H1 (cell line): ENCODE measurements around the gene PHF3. TPM values are rescaled to one million over a fixed set of nuclear protein-coding genes. Genes with fewer than 3 reads are reported as not detected.

ENCODE experiments used
- CTCF ChIA-PET: fragments of 300-600 bp; sonication (Branson Sonifier 250); formaldehyde crosslinking; loops from one replicate; lab custom pipeline; 2021; ENCODE audit not compliant: partially characterized antibody; lab: Charles Lee
- POLR2A ChIA-PET: fragments of 300-600 bp; sonication (Branson Sonifier 250); formaldehyde crosslinking; loops from one replicate; lab custom pipeline; 2021; ENCODE audit warnings: inconsistent platforms; ENCODE audit not compliant: partially characterized antibody; lab: Charles Lee
- DNase-seq, 2 experiments: peaks; one replicate each; pipeline versions ENCODE4 v3.0.0 to v3.0.0-alpha.2; 2010 to 2022; ENCODE audit warnings: low spot score in 2 of 2, low read depth in 1 of 2, mixed read lengths in 1 of 2
- FAIRE-seq: peaks from 2 replicates; lab custom pipeline; 2011; peaks lifted over from hg19 to GRCh38; lab: Jason Lieb, UNC
- H2AFZ ChIP-seq: 2 replicates; pipeline ENCODE4 v1.8.1; 2012; ENCODE audit warnings: low read length, inconsistent platforms
- H2AK5ac ChIP-seq: 2 replicates; pipeline ENCODE4 v1.6.1; 2013; ENCODE audit warnings: low read depth, low read length
- H2BK120ac ChIP-seq: replicated peaks from 2 replicates; pipeline ENCODE3; 2013; ENCODE audit warnings: low read depth, low read length, inconsistent platforms
- H2BK12ac ChIP-seq: 2 replicates; pipeline ENCODE4 v1.6.1; 2013; ENCODE audit warnings: low read depth, low read length
- H2BK15ac ChIP-seq: 2 replicates; pipeline ENCODE4 v1.6.1; 2013; ENCODE audit warnings: low read length
- H2BK20ac ChIP-seq: 2 replicates; pipeline ENCODE4 v1.6.1; 2013; ENCODE audit warnings: low read length
- H2BK5ac ChIP-seq: 2 replicates; pipeline ENCODE4 v1.6.1; 2013; ENCODE audit warnings: low read depth, low read length
- H3K14ac ChIP-seq: 2 replicates; pipeline ENCODE4 v1.6.1; 2013; ENCODE audit warnings: inconsistent platforms; ENCODE audit not compliant: insufficient read length
- H3K18ac ChIP-seq: 2 replicates; pipeline ENCODE4 v1.6.1; 2013; ENCODE audit warnings: low read length; ENCODE audit errors: extremely low read depth
- H3K23ac ChIP-seq: 2 replicates; pipeline ENCODE4 v1.6.1; 2013; ENCODE audit warnings: inconsistent platforms; ENCODE audit not compliant: insufficient read length
- H3K23me2 ChIP-seq: 2 replicates; pipeline ENCODE4 v1.6.1; 2013; ENCODE audit warnings: low read depth, low read length
- H3K27ac ChIP-seq: 2 replicates; pipeline ENCODE4 v1.6.1; 2011; ENCODE audit warnings: low read depth, low read length, inconsistent platforms
- H3K27me3 ChIP-seq, 4 experiments: replicated peaks in 1 of 4; 1 replicate in 1 of 4; 2 replicates in 3 of 4; pipeline versions ENCODE4 v1.6.1 to v1.8.1; 2011 to 2013; ENCODE audit warnings: low read length in 3 of 4, mild to moderate bottlenecking in 3 of 4, inconsistent platforms in 2 of 4, mixed read lengths in 2 of 4, moderate library complexity in 1 of 4; ENCODE audit not compliant: control insufficient read depth in 3 of 4, insufficient read depth in 3 of 4; ENCODE audit errors: extremely low read depth in 1 of 4
- H3K36me3 ChIP-seq, 4 experiments: 2 replicates each; pipeline versions ENCODE4 v1.6.1 to v1.8.1; 2011 to 2013; ENCODE audit warnings: mild to moderate bottlenecking in 4 of 4, low read length in 3 of 4, moderate library complexity in 2 of 4, control low read depth in 1 of 4, inconsistent platforms in 1 of 4; ENCODE audit not compliant: insufficient read depth in 4 of 4, control insufficient read depth in 2 of 4
- H3K4ac ChIP-seq: replicated peaks from 2 replicates; pipeline ENCODE3; 2013; ENCODE audit warnings: low read length, low read depth, mixed read lengths, inconsistent platforms; ENCODE audit not compliant: insufficient read length
- H3K4me1 ChIP-seq, 4 experiments: replicated peaks in 1 of 4; 1 replicate in 1 of 4; 2 replicates in 3 of 4; pipeline versions ENCODE4 v1.6.1 to v1.8.1; 2011 to 2013; ENCODE audit warnings: low read length in 3 of 4, inconsistent platforms in 2 of 4, mixed read lengths in 1 of 4; ENCODE audit not compliant: insufficient read depth in 4 of 4, control insufficient read depth in 3 of 4
- H3K4me2 ChIP-seq, 2 experiments: 2 replicates each; pipeline versions ENCODE4 v1.6.1 to v1.8.1; 2011 to 2013; ENCODE audit warnings: low read depth in 2 of 2, low read length in 2 of 2, control low read depth in 1 of 2, inconsistent platforms in 1 of 2, mild to moderate bottlenecking in 1 of 2; ENCODE audit not compliant: insufficient read depth in 1 of 2
- H3K4me3 ChIP-seq, 4 experiments: fragments of 200-600, 300-600 bp in 1 of 4; sonication (generic), shearing (Covaris generic), sonication (Bioruptor Twin) in 1 of 4; 2 replicates each; pipeline versions ENCODE4 v1.5.1 to v1.8.1; 2011 to 2016; ENCODE audit warnings: low read length in 4 of 4, low read depth in 3 of 4, control low read depth in 2 of 4, inconsistent platforms in 2 of 4, mild to moderate bottlenecking in 2 of 4, mixed read lengths in 1 of 4, moderate library complexity in 1 of 4; ENCODE audit not compliant: insufficient read depth in 2 of 4; ENCODE audit errors: extremely low read depth in 1 of 4
- H3K56ac ChIP-seq: replicated peaks from 2 replicates; pipeline ENCODE3; 2013; ENCODE audit warnings: low read depth, mild to moderate bottlenecking, mixed read lengths, low read length, inconsistent platforms; ENCODE audit not compliant: insufficient read length
- H3K79me1 ChIP-seq: 2 replicates; pipeline ENCODE4 v1.6.1; 2013; ENCODE audit warnings: low read depth, low read length, control low read depth
- H3K79me2 ChIP-seq, 2 experiments: 2 replicates each; pipeline versions ENCODE4 v1.6.1 to v1.8.1; 2012 to 2013; ENCODE audit warnings: low read length in 2 of 2, mild to moderate bottlenecking in 2 of 2, inconsistent platforms in 1 of 2; ENCODE audit not compliant: insufficient read depth in 2 of 2, control insufficient read depth in 1 of 2
- H3K9ac ChIP-seq, 4 experiments: replicated peaks in 1 of 4; 1 replicate in 1 of 4; 2 replicates in 3 of 4; pipeline versions ENCODE4 v1.6.1 to v1.8.1; 2011 to 2013; ENCODE audit warnings: low read depth in 3 of 4, low read length in 3 of 4, control low read depth in 2 of 4, mild to moderate bottlenecking in 2 of 4, moderate library complexity in 2 of 4, inconsistent platforms in 1 of 4; ENCODE audit errors: extremely low read depth in 1 of 4
- H3K9me3 ChIP-seq, 2 experiments: 2 replicates each; pipeline versions ENCODE4 v1.6.1 to v1.8.1; 2012 to 2013; ENCODE audit warnings: mild to moderate bottlenecking in 2 of 2, moderate library complexity in 2 of 2, control low read depth in 1 of 2, inconsistent platforms in 1 of 2, low read depth in 1 of 2, low read length in 1 of 2, mixed read lengths in 1 of 2; ENCODE audit not compliant: insufficient read depth in 2 of 2
- H4K20me1 ChIP-seq, 2 experiments: replicated peaks in 1 of 2; 2 replicates each; pipeline versions ENCODE3 to v1.8.1; 2011 to 2013; ENCODE audit warnings: inconsistent platforms in 2 of 2, low read length in 2 of 2, mild to moderate bottlenecking in 1 of 2; ENCODE audit not compliant: insufficient read depth in 2 of 2, control insufficient read depth in 1 of 2
- H4K5ac ChIP-seq: 2 replicates; pipeline ENCODE4 v1.6.1; 2013; ENCODE audit warnings: low read length, low read depth, mixed read lengths, inconsistent platforms; ENCODE audit not compliant: insufficient read length
- H4K8ac ChIP-seq: 2 replicates; pipeline ENCODE4 v1.8.0; 2013; ENCODE audit warnings: mild to moderate bottlenecking, moderate library complexity, low read length, inconsistent platforms; ENCODE audit not compliant: insufficient read depth; ENCODE audit errors: extremely low read depth
- H4K91ac ChIP-seq: replicated peaks from 2 replicates; pipeline ENCODE3; 2013; ENCODE audit warnings: low read length, mixed read lengths, inconsistent platforms; ENCODE audit not compliant: insufficient read length
- ASH2L ChIP-seq: fragments of 200-600, 300-600 bp; sonication (generic); IDR thresholded peaks from one replicate; pipeline ENCODE4 v1.7.1; 2017; ENCODE audit warnings: low read length
- WGBS, 2 experiments: shearing (Covaris generic) in 1 of 2; methylation state at CpG; one replicate each; pipeline versions ENCODE4 v1.1.6 to v1.1.7; 2013 to 2015; ENCODE audit warnings: low lambda C conversion rate in 2 of 2, mixed read lengths in 2 of 2, inconsistent platforms in 1 of 2, low coverage in 1 of 2, missing lambda C conversion rate in 1 of 2; ENCODE audit not compliant: insufficient replicate concordance in 2 of 2, insufficient coverage in 1 of 2, insufficient read length in 1 of 2; ENCODE audit errors: extremely low coverage in 1 of 2, missing lambda C conversion rate in 1 of 2; 5-methylcytosine and 5-hydroxymethylcytosine counted together
- polyA plus RNA-seq, 7 experiments: library from polyadenylated mRNA; depleted of rRNA in 3 of 7; stranded (reverse) in 5 of 7; unstranded in 2 of 7; fragments of >200 nt in 5 of 7; fragments of 200-250 nt in 2 of 7; gene quantifications; 1 replicate in 5 of 7; 2 replicates in 1 of 7; 4 replicates in 1 of 7; pipeline versions ENCODE4 v1.2.1 to v1.2.3, GENCODE V29; 2011 to 2013; ENCODE audit warnings: missing spikeins in 2 of 7, mixed read lengths in 2 of 7
- total RNA-seq: library from RNA; stranded (reverse); fragmentation: NEBNext Ultra II Directional; extraction: Animal tissue kit (Norgen Biotek cat#: 25700); gene quantifications from 2 replicates; pipeline ENCODE4 v1.2.1, GENCODE V29; 2021
- TF ChIP-seq, protein P1 (sequence below): IDR thresholded peaks from 2 replicates; pipeline ENCODE4 v1.6.1; 2011; ENCODE audit warnings: low read length, improper control_type of control experiment

The PHF3 gene
- total and polyA plus RNA-seq, 2 of the 8 experiments (the other 6 are each of a cell fraction or from before 2014, with no cell fraction given): 10.1 to 69.3 TPM

DNA sequence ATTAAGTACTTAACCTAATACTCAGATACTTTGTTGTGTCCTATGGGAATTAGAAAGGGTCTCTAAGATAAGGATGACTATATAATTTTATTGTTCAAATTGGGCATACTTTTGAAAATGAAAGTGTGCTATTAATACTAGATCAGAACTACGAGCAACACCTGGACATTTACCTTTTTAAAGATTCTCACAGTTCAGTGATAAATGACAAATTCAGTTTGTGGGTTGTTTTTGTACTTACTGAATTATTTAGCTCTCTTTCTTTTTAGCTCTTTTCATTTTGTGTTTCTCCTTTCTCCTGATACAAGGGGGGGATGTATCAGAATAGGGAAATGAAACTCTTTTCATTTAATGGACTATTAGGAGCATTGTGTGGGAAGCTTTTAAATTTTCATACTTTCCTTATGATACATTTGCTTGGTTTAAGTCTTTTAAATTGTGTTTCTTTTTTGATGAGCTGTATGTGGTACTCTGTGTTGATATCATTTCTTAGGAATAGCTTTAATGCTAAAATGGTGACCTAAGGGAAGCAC, 47.5 kb downstream of the PHF3 start:
- 100% methylated on average over 1 of the region's 1 CpG; no CpG with 5 or more reads in 1 of the 2 experiments for WGBS, 2 experiments
- H3K27ac ChIP-seq: no peak overlapping the region
- H4K8ac ChIP-seq: no peak overlapping the region
- no peak for TF ChIP-seq ASH2L
- TF ChIP-seq, protein P1, sequence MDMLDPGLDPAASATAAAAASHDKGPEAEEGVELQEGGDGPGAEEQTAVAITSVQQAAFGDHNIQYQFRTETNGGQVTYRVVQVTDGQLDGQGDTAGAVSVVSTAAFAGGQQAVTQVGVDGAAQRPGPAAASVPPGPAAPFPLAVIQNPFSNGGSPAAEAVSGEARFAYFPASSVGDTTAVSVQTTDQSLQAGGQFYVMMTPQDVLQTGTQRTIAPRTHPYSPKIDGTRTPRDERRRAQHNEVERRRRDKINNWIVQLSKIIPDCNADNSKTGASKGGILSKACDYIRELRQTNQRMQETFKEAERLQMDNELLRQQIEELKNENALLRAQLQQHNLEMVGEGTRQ: no peak
- H2AK5ac ChIP-seq: no peak overlapping the region
- H3K9ac ChIP-seq: no peak overlapping the region
- no peak overlapping the region for H2BK5ac ChIP-seq
- POLR2A ChIA-PET: interaction anchor here (0.9 to 1.3 kb wide), 3 partner anchors 8 to 48 kb away, joined by 3 to 7 read pairs (median 5); partner anchors contain the start of gene PHF3
- H2BK20ac ChIP-seq: no peak overlapping the region
- H3K23ac ChIP-seq: no peak overlapping the region
- H3K27me3 ChIP-seq: no peaks in the 10 kb centered on the region
- DNase-seq (no peak), FAIRE-seq (no peak)
- H3K4me3 ChIP-seq: no peak overlapping the region
- peaks cover 2 to 4% of the 10 kb centered on the region in 2 experiments; a peak in 2 of 4 replicates for H3K9me3 ChIP-seq
- H3K18ac ChIP-seq: no peak overlapping the region
- H3K14ac ChIP-seq: no peak overlapping the region
- H3K4me2 ChIP-seq: no peak overlapping the region
- H3K4me1 ChIP-seq: no peaks in the 10 kb centered on the region
- peaks cover 0 to 73% of the 10 kb centered on the region in 2 experiments; a peak in 2 of 4 replicates for H3K79me2 ChIP-seq
- H2AFZ ChIP-seq: no peak overlapping the region
- no peak overlapping the region for H3K4ac ChIP-seq
- no peak overlapping the region for H2BK120ac ChIP-seq
- H2BK15ac ChIP-seq: no peak overlapping the region
- CTCF ChIA-PET: interaction anchor here (0.5 to 1.0 kb wide), 2 partner anchors 16 to 63 kb away, joined by 4 read pairs; no protein-coding TSS in a partner anchor
- H4K5ac ChIP-seq: no peak overlapping the region
- H2BK12ac ChIP-seq: no peak overlapping the region
- H3K56ac ChIP-seq: no peak overlapping the region
- H4K91ac ChIP-seq: no peak overlapping the region
- peaks cover 2 to 33% (median 16%) of the 10 kb centered on the region in 4 experiments; a peak in 7 of 8 replicates for H3K36me3 ChIP-seq
- no peaks in the 10 kb centered on the region for H3K79me1 ChIP-seq
- H3K23me2 ChIP-seq: no peaks in the 10 kb centered on the region
- H4K20me1 ChIP-seq: no peaks in the 10 kb centered on the region
